ENCODE measurements around the gene TMEM87A.
A peak's percentile ranks its signal among the peaks of the same experiment; 100 is the strongest.
"Not testable (repeated sequence)": the region's sequence is repeated elsewhere in the genome, so short reads cannot be mapped to it uniquely, and the experiment has no call there.

Gene TMEM87A, protein sequence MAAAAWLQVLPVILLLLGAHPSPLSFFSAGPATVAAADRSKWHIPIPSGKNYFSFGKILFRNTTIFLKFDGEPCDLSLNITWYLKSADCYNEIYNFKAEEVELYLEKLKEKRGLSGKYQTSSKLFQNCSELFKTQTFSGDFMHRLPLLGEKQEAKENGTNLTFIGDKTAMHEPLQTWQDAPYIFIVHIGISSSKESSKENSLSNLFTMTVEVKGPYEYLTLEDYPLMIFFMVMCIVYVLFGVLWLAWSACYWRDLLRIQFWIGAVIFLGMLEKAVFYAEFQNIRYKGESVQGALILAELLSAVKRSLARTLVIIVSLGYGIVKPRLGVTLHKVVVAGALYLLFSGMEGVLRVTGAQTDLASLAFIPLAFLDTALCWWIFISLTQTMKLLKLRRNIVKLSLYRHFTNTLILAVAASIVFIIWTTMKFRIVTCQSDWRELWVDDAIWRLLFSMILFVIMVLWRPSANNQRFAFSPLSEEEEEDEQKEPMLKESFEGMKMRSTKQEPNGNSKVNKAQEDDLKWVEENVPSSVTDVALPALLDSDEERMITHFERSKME

DNA sequence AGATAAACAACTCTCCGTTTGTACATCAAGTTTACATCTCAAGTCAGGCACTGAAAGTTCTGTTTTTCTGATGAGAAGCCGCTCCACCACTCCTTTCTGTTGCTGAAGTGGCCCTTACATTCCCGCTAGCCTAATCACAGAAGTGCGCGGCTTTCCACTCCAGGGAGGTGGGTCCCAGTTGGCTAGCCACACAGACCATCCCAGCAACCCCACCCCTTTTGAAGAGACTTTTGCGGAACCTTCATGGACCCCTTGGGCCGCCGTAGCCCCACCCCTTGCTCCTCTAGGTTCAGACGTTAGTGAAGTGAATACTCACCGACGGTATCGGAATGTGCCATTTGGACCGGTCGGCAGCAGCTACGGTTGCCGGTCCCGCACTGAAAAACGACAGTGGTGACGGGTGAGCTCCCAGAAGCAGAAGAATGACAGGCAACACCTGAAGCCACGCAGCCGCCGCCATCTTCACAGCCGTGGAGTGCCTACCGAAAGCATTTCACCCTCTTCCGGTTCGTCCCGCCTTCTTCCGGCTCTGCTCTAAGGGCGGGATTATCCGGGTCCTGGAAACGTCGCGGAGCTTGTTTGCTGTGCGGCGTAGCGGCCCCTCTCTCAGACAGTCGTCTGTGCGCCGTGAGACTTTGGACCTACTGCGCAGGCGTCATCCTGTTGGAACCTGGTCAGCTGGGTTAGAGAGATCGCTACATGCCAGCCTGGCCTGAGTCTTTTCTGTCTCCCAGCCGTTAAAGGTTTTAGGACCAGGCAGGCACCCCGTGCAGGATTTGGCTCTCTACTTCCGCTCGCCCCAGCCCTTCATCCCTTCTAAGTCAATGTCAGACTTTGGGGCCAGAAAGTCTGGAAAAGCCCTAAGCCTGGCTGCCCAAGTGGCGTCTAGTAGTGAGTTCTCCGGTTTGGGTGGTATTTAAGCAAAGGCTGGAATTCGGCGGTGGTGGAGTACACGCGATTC lies at the start of gene TMEM87A, which contains the start of gene GANC:
Gene TMEM87A, minus strand, starts transcription at position 495 of the 961 bp plus-strand sequence. Its CDS starts 35 bp downstream, at position 460.
Gene GANC, plus strand, starts transcription at position 263 of the 961 bp plus-strand sequence. CDS start 1,281 bp downstream, outside the sequence.
- Histone ChIP-seq H3K36me3 (ENCODE audit: control insufficient read depth in 1 of 2, insufficient read depth in 2 of 2, low read length in 2 of 2) (peaks cover 0 to under 1% of the 10 kb centered on the region in 2 donors), H3K9ac (ENCODE audit: low read depth in 1 of 2, low read length in 2 of 2) (peak within 1 kb of the TSS; percentile 95 to 97), H3K9me3 (ENCODE audit: control insufficient read depth in 1 of 2, low read length in 2 of 2) (no peaks in the 10 kb centered on the region), H3K4me1 (ENCODE audit: control insufficient read depth in 1 of 2, insufficient read depth in 2 of 2, low read length in 2 of 2) (peaks cover 24 to 38% of the 10 kb centered on the region in 2 donors), H3K27me3 (ENCODE audit: control insufficient read depth in 1 of 2, insufficient read depth in 2 of 2, low read length in 2 of 2) (no peaks in the 10 kb centered on the region), H3K27ac (ENCODE audit: low read depth, low read length) (peak within 1 kb of the TSS; percentile 98), H3K4me3 (ENCODE audit: low read depth in 1 of 2, low read length in 2 of 2) (peak within 1 kb of the TSS; percentile 82 to 94)

DNA sequence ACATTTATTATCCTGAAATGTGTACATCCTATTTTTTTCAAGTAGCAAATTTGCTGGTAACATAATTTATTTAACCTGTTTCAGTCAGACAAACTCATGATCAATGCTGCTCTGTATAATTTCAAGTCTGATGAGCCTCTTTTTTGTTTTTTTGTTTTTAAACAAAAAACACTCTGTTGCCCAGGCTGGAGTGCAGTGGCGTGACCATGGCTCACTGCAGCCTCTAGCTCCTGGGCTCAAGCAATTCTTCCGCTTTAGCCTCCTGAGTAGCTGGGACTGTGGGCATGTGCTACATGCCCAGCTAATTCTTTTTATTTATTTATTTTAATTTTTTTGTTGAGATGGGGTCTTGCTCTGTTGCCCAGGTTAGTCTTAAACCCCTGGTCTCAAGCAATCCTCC lies 46.0 kb upstream of the TMEM87A start:
- Histone ChIP-seq H3K4me3 (ENCODE audit: low read depth in 1 of 2, low read length in 2 of 2) (no peak overlapping the region), H3K27ac (ENCODE audit: low read depth, low read length) (no peak overlapping the region), H3K36me3 (ENCODE audit: control insufficient read depth in 1 of 2, insufficient read depth in 2 of 2, low read length in 2 of 2) (peaks cover 0 to 25% of the 10 kb centered on the region in 2 donors), H3K9ac (ENCODE audit: low read depth in 1 of 2, low read length in 2 of 2) (no peak overlapping the region), H3K9me3 (ENCODE audit: control insufficient read depth in 1 of 2, low read length in 2 of 2) (no peaks in the 10 kb centered on the region), H3K27me3 (ENCODE audit: control insufficient read depth in 1 of 2, insufficient read depth in 2 of 2, low read length in 2 of 2) (no peaks in the 10 kb centered on the region), H3K4me1 (ENCODE audit: control insufficient read depth in 1 of 2, insufficient read depth in 2 of 2, low read length in 2 of 2) (no peaks in the 10 kb centered on the region)

DNA sequence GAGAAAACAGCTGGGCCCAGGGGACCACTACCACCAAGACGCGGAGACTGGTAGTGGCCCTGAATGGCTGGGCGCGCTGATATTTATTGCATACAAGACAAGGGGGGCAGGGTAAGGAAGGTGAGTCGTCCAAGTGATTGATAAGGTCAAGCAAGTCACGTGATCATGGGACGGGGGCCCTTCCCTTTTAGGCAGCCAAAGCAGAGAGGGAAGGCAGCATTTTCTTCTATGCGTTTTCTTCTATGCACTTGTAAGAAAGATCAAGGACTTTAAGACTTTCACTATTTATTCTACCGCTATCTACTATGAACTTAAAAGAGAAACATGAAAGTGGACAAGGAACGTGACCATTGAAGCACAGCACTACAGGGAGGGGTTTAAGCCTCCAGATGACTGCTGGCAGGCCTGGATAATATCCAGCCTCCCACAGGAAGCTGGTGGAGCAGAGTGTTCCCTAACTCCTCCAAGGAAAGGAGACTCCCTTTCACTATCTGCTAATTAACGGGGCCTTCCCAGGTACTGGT lies 43.1 kb upstream of the TMEM87A start:
- not testable (repeated sequence) for H3K27ac ChIP-seq (ENCODE audit: low read depth, low read length); H3K9ac ChIP-seq (ENCODE audit: low read depth in 1 of 2, low read length in 2 of 2)
- H3K36me3 ChIP-seq (ENCODE audit: control insufficient read depth in 1 of 2, insufficient read depth in 2 of 2, low read length in 2 of 2): peaks cover 0 to 12% of the 10 kb centered on the region in 2 donors

DNA sequence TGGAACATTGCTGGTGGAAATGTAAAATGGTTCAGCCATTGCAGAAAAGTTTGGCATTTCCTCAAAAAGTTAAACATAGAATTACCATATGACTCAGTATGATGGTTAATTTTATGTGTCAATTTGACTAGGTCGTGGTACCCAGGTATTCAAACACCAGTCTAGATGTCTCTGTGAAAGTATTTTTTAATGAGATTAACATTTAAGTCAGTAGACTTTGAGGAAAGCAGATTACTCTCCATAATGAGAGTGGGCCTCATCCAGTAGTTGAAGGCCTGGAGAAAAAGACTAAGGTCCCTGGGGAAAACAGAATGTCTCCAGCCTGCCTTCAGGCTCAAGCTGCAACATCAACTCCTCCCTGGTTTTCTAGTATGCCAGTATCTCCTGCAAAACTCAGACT lies 42.3 kb upstream of the TMEM87A start:
- Histone ChIP-seq H3K27me3 (ENCODE audit: control insufficient read depth in 1 of 2, insufficient read depth in 2 of 2, low read length in 2 of 2) (no peaks in the 10 kb centered on the region), H3K36me3 (ENCODE audit: control insufficient read depth in 1 of 2, insufficient read depth in 2 of 2, low read length in 2 of 2) (peaks cover 5 to 18% of the 10 kb centered on the region in 2 donors), H3K9me3 (ENCODE audit: control insufficient read depth in 1 of 2, low read length in 2 of 2) (no peaks in the 10 kb centered on the region), H3K27ac (ENCODE audit: low read depth, low read length) (no peak overlapping the region), H3K4me3 (ENCODE audit: low read depth in 1 of 2, low read length in 2 of 2) (no peak overlapping the region), H3K4me1 (ENCODE audit: control insufficient read depth in 1 of 2, insufficient read depth in 2 of 2, low read length in 2 of 2) (no peaks in the 10 kb centered on the region), H3K9ac (ENCODE audit: low read depth in 1 of 2, low read length in 2 of 2) (no peak overlapping the region)

More for the DNA sequence above, 43.1 kb upstream of the TMEM87A start:
- not testable (repeated sequence) for H3K9me3 ChIP-seq (ENCODE audit: control insufficient read depth in 1 of 2, low read length in 2 of 2); H3K27me3 ChIP-seq (ENCODE audit: control insufficient read depth in 1 of 2, insufficient read depth in 2 of 2, low read length in 2 of 2); H3K4me1 ChIP-seq (ENCODE audit: control insufficient read depth in 1 of 2, insufficient read depth in 2 of 2, low read length in 2 of 2); H3K4me3 ChIP-seq (ENCODE audit: low read depth in 1 of 2, low read length in 2 of 2)

DNA sequence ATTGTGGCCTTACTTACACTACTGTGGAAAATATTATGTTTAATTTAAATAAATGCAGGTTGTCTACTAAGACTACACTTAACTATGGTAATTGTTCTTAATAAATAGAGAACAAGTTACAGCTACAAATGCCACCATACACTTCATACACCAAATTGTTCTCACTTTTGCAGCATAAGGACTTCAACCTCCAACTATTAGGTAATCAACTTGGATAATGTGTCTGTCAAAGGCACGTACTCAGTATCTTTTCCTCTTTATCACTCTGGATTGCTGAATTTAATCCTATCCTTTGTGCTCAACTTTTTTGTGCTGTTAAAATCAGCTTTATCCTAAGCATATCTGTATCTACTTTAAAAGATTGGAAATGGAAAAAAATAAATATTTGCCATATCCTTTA lies 41.6 kb upstream of the TMEM87A start:
- Histone ChIP-seq H3K9ac (ENCODE audit: low read depth in 1 of 2, low read length in 2 of 2) (no peak overlapping the region), H3K9me3 (ENCODE audit: control insufficient read depth in 1 of 2, low read length in 2 of 2) (no peaks in the 10 kb centered on the region), H3K27me3 (ENCODE audit: control insufficient read depth in 1 of 2, insufficient read depth in 2 of 2, low read length in 2 of 2) (no peaks in the 10 kb centered on the region), H3K4me1 (ENCODE audit: control insufficient read depth in 1 of 2, insufficient read depth in 2 of 2, low read length in 2 of 2) (no peaks in the 10 kb centered on the region), H3K4me3 (ENCODE audit: low read depth in 1 of 2, low read length in 2 of 2) (no peak overlapping the region), H3K27ac (ENCODE audit: low read depth, low read length) (no peak overlapping the region), H3K36me3 (ENCODE audit: control insufficient read depth in 1 of 2, insufficient read depth in 2 of 2, low read length in 2 of 2) (peaks cover 6 to 22% of the 10 kb centered on the region in 2 donors)

DNA sequence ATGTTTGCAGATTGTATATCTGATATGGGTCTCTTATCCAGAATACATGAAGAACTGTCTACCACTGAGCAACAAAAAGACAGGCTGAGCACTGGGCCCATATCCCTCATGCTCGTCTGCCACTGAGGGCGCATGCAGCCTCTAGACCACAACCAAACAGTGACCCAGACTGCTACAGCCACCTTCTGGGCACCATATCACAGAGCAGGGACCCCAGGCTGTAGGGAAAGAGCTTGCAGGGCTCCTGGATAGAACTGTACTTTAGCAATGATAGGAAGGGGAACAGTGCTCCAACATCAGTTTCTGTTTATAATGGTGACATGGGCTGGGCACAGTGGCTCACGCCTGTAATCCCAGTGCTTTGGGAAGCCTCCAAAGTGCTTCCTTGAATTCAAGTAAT lies 40.2 kb upstream of the TMEM87A start:
- Histone ChIP-seq H3K36me3 (ENCODE audit: control insufficient read depth in 1 of 2, insufficient read depth in 2 of 2, low read length in 2 of 2) (peaks cover 6 to 22% of the 10 kb centered on the region in 2 donors), H3K9me3 (ENCODE audit: control insufficient read depth in 1 of 2, low read length in 2 of 2) (no peaks in the 10 kb centered on the region), H3K9ac (ENCODE audit: low read depth in 1 of 2, low read length in 2 of 2) (no peak overlapping the region), H3K27ac (ENCODE audit: low read depth, low read length) (no peak overlapping the region), H3K4me3 (ENCODE audit: low read depth in 1 of 2, low read length in 2 of 2) (no peak overlapping the region), H3K4me1 (ENCODE audit: control insufficient read depth in 1 of 2, insufficient read depth in 2 of 2, low read length in 2 of 2) (no peaks in the 10 kb centered on the region), H3K27me3 (ENCODE audit: control insufficient read depth in 1 of 2, insufficient read depth in 2 of 2, low read length in 2 of 2) (no peaks in the 10 kb centered on the region)

DNA sequence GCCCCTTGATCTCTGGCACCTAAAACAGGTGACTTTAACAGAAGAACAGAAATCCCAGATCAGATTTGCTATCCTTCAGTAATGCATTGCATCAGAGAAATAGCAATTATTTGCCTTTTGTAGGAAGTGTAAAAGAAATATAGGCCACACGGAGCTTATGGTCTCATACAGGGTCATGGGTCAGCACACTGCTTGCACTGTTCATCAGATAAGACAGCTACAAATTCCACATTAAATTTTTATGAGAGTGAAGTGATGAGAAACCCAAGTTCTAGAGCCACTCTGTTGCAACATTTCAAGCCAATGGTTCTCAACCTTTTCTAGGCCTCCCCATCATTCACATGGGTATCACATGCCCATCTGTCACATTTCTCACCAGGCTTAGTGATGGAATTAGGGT lies 33.4 kb upstream of the TMEM87A start:
- no peaks in the 10 kb centered on the region for H3K4me1 ChIP-seq (ENCODE audit: control insufficient read depth in 1 of 2, insufficient read depth in 2 of 2, low read length in 2 of 2)
- no peak overlapping the region for H3K27ac ChIP-seq (ENCODE audit: low read depth, low read length)
- H3K9me3 ChIP-seq (ENCODE audit: control insufficient read depth in 1 of 2, low read length in 2 of 2): no peaks in the 10 kb centered on the region
- no peak overlapping the region for H3K9ac ChIP-seq (ENCODE audit: low read depth in 1 of 2, low read length in 2 of 2)
- H3K27me3 ChIP-seq (ENCODE audit: control insufficient read depth in 1 of 2, insufficient read depth in 2 of 2, low read length in 2 of 2): no peaks in the 10 kb centered on the region
- peaks cover 6 to 24% of the 10 kb centered on the region in 2 donors for H3K36me3 ChIP-seq (ENCODE audit: control insufficient read depth in 1 of 2, insufficient read depth in 2 of 2, low read length in 2 of 2)
- H3K4me3 ChIP-seq (ENCODE audit: low read depth in 1 of 2, low read length in 2 of 2): no peak overlapping the region

DNA sequence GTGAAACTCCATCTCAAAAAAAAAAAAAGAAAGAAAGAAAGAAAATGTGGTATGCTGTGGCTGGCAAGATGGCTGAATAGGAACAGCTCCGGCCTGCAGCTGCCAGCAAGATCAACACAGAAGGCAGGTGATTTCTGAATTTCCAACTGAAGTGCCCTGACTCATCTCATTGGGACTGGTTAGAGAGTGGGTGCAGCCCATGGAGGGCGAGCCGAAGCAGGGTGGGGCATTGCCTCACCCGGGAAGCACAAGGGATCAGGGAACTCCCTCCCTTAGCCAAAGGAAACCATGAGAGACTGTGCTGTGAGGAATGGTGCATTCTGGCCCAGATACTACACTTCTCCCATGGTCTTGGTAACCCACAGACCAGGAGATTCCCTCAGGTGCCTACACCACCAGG lies 27.8 kb upstream of the TMEM87A start:
- not testable (repeated sequence) for H3K9ac ChIP-seq (ENCODE audit: low read depth in 1 of 2, low read length in 2 of 2); H3K27ac ChIP-seq (ENCODE audit: low read depth, low read length); H3K27me3 ChIP-seq (ENCODE audit: control insufficient read depth in 1 of 2, insufficient read depth in 2 of 2, low read length in 2 of 2); H3K4me3 ChIP-seq (ENCODE audit: low read depth in 1 of 2, low read length in 2 of 2); H3K9me3 ChIP-seq (ENCODE audit: control insufficient read depth in 1 of 2, low read length in 2 of 2); H3K4me1 ChIP-seq (ENCODE audit: control insufficient read depth in 1 of 2, insufficient read depth in 2 of 2, low read length in 2 of 2)
- peaks cover 4 to 11% of the 10 kb centered on the region in 2 donors for H3K36me3 ChIP-seq (ENCODE audit: control insufficient read depth in 1 of 2, insufficient read depth in 2 of 2, low read length in 2 of 2)

DNA sequence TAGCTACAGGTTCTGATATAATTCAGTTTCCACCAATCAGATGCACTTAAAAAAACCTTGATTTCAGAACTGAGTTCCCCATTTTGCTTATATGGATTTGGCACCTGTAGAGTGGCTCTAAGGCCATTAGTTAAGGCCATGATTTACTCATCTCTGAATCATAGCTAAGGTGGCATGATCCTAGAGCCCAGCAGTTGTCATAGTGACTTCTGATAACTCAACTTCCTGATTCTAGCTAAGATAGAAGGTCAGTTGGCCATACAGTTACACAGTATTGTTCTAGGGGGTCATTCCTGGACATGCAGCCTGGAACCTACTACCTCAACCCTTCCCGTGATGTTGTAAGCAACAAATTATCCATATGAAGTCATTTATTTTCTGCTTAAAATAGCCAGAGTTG lies 15.9 kb upstream of the TMEM87A start:
- H3K9me3 ChIP-seq (ENCODE audit: control insufficient read depth in 1 of 2, low read length in 2 of 2): no peaks in the 10 kb centered on the region
- peaks cover 11 to 42% of the 10 kb centered on the region in 2 donors for H3K36me3 ChIP-seq (ENCODE audit: control insufficient read depth in 1 of 2, insufficient read depth in 2 of 2, low read length in 2 of 2)
- H3K4me1 ChIP-seq (ENCODE audit: control insufficient read depth in 1 of 2, insufficient read depth in 2 of 2, low read length in 2 of 2): peaks cover 9 to 10% of the 10 kb centered on the region in 2 donors
- no peak overlapping the region for H3K9ac ChIP-seq (ENCODE audit: low read depth in 1 of 2, low read length in 2 of 2)
- H3K27me3 ChIP-seq (ENCODE audit: control insufficient read depth in 1 of 2, insufficient read depth in 2 of 2, low read length in 2 of 2): no peaks in the 10 kb centered on the region
- H3K27ac ChIP-seq (ENCODE audit: low read depth, low read length): no peak overlapping the region
- H3K4me3 ChIP-seq (ENCODE audit: low read depth in 1 of 2, low read length in 2 of 2): no peak overlapping the region
